RCC 7860 (cell line): ENCODE results near the gene DDX49.
A peak's percentile ranks its signal among the peaks of the same experiment; 100 is the strongest.
"Not testable (repeated sequence)": the region's sequence is repeated elsewhere in the genome, so short reads cannot be mapped to it uniquely, and the experiment has no call there.

ENCODE experiments used
- DNase-seq: peaks from one replicate; pipeline ENCODE4 v3.0.0-alpha.2; 2015; ENCODE audit warnings: low spot score
- FAIRE-seq: peaks from 2 replicates; lab custom pipeline; 2012; peaks lifted over from hg19 to GRCh38; lab: Jason Lieb, UNC

The DDX49 gene

DNA sequence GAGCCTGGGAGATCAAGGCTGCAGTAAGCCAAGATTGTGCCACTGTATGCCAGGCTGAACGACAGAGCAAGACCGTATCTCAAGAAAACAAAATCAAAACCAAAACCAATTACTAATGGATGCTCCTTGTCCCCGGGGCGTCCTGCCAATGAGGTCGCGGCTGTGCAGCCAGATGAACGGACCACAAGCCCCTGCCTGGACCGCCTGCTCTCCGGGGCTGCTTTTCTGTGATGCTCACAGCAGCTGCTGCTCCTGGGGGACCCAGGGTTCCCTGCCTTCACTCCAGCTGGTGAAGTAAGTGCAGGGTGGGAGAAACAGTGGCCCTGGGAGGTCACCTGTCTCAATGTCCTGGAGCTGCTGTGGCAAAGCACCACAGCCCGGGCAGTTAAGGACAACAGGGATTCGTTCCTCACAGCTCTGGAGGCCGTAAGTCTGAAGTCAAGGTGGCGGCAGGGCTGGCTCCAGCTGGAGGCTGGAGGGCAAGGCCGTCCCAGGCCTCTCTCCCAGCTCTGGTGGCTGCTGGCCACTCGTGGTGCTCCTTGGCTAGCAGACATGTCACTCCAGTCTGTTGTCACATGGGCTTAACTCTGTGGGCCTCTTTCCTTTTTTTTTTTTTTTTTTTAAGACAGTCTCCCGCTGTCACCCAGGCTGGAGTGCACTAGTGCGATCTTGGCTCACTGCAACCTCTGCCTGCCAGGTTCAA is 10.4 kb upstream of the DDX49 start:
- FAIRE-seq (no peak), DNase-seq (no peak)

DNA sequence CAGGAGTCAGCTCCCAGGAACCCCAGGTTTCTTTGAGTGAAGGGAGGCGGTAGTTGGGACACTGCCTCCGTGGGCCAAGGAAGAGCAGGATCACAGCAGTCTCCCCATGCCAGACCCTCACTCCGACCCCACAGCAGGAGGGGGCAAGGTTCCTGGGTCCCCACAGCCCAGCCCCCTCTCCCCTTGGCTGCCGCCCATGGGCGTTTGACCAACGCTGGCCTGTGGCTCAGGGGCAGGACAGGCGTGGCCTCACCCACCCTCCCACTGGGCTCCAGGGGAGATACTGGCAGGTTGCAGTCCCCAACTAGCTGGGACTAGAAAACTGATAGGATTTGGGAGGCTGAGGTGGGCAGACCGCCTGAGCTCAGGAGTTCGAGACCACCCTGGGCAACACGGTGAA is 9.5 kb upstream of the DDX49 start:
- DNase-seq (no peak), FAIRE-seq (no peak)

DNA sequence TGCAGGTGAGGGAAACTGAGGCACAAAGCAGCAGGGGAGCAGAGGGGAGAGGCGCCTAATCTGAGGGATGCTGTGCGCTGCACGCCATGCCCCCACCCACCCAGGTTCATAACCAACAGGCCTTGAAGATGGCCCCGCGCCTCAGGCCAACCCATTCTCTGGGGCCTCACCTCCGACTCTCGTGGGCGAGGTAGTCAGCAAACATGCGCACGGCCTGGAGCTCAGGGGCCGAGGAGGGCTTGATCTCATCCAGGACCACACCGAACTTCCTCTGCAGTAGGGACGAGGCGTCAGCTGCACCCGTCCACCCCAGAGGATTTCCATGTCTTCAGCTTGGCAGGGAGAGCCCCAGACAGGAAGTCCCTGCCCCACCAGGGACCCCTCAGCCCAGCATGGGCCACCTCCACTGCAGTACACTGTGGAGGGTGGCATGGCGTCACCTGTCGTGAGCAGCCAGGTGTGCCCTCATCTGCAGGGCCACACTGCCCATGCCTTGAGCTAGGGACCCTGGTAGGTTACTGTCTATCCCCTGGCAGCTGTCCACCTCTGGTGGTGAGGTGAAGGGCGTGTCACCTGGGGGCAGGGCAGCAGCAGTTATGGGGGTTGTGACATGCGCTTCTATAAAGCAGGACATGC is 8.6 kb upstream of the DDX49 start:
- DNase-seq (no peak), FAIRE-seq (no peak)

DNA sequence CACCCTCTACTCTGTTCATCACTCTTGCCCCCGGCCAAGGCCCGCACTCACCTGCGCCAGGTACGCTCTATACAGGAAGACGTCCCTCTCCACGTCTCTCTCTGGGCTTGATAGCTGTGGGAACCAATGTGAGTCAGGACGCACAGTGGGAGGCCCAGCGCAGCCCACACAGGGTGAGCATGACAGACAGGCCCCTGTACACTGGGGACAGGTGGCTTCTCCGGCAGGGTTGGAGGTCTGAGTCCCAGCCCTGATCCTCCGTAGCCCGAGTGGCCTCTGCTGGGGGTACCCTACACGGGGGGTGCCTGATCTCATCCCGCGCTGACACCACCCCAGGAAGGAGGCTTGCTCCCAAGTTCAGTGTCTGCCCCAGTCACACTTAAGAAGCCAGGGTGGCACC is 6.6 kb upstream of the DDX49 start:
- no peak for FAIRE-seq
- DNase-seq = no peak

DNA sequence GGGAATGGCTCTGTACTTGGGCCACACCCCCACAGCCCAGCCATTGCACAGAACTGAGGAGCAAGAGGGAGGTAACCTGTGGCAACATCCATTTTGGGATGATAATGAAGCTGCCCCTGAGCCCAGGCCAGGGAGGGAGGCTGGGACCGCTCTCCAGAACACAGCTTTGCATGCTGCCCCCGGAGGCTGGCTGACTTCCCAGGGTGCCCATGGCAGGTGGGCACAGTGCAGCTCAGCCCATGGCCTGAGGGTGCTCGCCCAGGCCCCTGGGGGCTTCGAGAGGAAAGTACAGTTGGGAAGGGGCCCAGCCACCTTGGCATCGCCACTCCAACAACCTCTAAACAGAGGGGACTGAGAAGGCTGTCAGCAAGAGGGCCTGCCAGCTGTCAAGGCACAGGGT is 6.0 kb upstream of the DDX49 start:
- DNase-seq (no peak), FAIRE-seq (no peak)

DNA sequence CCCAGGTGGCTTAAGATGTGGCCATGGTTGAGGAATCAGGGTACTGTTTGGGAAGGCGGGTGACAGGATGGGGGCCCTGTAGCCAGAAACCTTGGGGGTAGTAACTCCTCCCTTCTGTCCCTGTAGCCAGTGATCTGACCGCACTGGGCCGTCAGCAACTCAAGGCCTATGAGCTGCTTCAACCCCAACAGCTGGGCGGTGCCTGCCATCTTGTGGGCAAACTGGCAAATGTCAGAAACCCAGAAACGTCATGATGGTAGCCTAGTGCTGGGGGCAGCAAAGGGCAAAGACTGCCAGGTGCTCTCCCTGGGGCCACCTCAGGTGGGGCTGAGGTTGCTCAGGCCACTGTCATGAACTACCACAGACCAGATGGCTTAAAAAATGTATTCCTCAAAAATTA is 3.9 kb upstream of the DDX49 start:
- no peak for DNase-seq
- FAIRE-seq = no peak

DNA sequence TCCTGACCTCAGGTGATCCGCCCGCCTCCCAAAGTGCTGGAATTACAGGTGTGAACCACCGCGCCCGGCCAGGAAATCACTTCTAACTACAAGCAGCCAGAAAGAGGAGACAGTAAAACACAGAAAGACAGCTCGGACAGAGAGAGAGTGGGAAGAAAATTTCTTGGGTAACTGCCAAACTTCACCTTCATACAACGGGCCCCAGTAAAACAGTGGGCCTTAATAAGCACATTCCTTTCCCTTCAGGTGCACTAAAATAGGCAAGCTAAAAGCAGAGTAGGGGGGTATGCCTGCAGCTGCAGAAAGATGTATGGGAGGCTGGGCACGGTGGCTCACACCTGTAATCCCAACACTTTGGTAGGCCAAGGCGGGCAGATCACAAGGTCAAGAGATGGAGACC is 1.9 kb upstream of the DDX49 start:
- not testable (repeated sequence) for DNase-seq, FAIRE-seq

DNA sequence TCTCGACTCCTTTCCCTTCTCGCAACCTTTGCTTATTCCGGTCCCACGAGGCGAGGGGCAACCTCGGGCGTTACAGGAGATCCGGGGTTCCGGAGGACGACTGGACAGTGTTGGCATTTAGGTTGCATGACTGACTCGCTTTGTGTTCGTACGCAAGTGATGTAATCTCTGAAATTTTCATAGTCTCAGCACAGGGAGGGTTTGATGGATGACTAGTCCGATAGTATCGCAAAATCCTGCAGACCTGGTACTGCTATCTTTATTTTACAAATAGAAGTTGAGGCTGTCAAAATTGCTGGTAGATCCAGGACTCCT is 342 bp downstream of the DDX49 start:
- FAIRE-seq = no peak

DNA sequence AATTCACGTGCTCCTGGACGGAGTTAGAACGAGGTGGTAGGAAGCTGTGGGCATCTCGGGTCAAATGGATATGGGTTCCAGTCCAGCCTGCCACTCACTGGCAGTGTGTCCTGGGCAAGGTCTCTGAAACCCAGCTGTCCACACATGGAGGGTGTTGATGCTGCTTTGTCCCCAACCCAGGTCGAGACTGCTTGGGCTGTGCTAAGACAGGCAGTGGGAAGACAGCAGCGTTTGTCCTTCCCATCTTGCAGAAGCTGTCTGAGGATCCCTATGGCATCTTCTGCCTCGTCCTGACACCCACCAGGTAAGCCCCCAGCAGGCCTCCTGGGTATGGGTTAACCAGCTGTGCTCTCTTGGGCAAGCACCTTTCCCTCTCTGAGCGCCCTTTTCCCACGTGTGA is 885 bp downstream of the DDX49 start:
- DNase-seq (no peak), FAIRE-seq (no peak)

More for the DNA sequence above, 342 bp downstream of the DDX49 start:
- DNase-seq = no peak

DNA sequence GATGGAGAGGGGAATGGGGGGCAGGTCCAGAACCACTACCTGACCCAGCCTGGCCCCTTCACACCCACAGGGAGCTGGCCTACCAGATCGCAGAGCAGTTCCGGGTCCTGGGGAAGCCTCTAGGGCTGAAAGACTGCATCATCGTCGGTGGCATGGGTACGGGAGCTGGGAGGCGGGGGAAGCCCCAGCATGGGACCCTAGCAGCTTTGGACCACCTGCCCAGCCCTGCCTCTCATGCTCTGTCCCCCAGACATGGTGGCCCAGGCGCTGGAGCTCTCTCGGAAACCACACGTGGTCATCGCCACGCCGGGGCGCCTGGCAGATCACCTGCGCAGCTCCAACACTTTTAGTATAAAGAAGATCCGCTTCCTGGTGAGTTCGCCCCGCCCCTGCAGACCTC is 2.1 kb downstream of the DDX49 start:
- DNase-seq (no peak), FAIRE-seq (no peak)

DNA sequence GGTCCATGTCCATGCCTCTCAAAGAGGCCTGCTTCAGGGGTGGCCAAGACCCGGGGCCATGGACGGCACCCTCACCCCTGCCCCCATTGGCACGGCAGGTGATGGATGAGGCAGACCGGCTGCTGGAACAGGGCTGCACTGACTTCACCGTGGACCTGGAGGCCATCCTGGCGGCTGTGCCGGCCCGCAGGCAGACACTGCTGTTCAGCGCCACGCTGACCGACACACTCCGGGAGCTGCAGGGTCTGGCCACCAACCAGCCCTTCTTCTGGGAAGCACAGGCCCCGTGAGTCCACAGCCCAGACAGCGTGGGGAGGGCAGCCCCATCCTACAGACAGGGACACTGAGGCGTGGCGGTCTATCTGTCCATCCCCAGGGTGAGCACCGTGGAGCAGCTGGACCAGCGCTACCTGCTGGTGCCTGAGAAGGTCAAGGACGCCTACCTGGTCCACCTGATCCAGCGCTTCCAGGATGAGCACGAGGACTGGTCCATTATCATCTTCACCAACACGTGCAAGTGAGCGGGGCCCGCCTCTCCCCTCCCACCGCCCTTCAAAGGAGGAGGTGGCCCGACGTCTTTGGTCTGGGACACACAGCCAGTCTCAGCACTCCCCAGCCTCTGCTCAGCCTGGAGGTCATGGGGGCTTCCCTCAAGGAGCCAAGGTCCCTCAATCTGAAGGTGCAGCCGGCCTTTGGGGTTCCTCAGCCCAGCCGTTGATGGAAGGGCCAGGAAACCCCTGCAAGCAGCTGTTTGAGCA is 2.9 kb downstream of the DDX49 start:
- DNase-seq = no peak

DNA sequence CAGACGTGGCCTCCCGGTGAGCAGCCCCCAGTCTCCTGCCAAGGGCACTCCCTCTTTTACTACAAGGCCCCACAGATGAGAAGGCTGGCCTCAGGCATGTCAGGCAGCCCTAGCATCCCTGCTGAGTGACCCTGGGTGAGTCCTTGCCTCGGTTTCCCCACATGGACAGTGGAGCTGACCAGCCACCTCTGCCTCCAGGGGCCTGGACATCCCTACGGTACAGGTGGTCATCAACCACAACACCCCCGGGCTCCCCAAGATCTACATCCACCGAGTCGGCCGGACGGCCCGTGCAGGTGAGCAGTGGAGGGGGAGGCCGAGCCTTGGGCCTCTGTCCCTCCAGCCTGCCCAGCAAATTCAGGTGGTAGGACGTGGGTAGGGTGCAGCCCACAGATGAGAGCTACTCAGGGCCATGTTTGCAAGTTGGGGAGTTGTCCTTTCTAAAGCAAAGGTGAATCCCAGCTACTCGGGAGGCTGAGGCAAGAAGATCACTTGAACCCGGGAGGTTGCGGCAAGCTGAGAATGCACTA is 5.2 kb downstream of the DDX49 start:
- DNase-seq (no peak), FAIRE-seq (no peak)

More for the DNA sequence above, 2.9 kb downstream of the DDX49 start:
- FAIRE-seq = no peak

DNA sequence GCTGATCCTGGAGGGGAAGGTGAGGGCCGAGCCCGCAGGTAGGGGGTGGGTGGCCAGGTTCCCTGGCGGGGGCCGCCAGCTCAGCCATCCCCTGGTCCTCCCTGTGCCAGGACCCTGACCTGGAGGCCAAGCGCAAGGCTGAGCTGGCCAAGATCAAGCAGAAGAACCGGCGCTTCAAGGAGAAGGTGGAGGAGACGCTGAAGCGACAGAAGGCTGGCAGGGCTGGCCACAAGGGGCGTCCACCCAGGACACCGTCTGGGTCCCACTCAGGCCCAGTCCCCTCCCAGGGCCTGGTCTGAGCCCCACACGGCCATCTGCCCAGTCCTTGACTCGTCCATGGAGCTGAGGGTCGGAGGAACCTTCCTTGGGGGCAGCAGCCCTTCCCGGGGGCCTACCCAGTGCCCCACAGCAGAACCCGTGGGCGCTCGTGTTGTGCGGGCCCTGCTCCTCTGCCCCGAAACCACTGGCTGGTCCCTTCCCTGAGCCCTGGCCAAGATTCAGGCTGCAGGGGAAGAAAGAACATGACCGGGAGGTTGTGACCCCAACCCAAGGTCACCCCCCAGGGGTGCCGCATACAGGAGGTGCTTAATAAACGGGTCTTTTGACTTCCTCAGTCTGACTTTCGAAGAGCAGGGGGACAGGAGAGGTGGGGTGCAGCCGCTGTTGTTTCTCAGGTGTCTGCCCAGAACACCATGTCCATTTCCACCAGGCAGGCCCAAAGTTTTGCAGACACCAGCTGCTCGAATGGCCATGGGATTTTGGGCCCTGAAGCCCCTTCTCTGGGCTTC is 8.7 kb downstream of the DDX49 start:
- no peak for FAIRE-seq
- no peak for DNase-seq

DNA sequence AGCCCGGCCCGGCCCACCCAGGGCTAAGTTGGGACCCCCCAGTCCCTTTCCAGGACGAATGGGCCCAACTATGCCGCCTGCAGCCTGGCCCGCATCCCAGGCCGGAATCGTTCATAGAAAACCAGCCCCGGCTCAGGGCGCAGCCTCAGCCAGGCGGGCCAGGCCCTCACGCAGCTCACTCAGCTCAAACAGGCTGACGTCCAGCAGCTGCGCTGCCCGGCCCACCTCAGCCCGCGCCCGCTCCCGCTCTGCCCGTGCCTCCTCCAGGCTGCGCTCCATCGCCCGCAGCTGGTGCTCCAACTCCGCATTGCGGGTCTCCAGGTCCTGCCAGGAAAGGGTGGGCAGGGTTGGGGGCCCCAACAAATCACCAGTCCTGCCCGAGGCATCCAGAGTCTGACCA is 9.8 kb downstream of the DDX49 start:
- FAIRE-seq (no peak), DNase-seq (no peak)

DNA sequence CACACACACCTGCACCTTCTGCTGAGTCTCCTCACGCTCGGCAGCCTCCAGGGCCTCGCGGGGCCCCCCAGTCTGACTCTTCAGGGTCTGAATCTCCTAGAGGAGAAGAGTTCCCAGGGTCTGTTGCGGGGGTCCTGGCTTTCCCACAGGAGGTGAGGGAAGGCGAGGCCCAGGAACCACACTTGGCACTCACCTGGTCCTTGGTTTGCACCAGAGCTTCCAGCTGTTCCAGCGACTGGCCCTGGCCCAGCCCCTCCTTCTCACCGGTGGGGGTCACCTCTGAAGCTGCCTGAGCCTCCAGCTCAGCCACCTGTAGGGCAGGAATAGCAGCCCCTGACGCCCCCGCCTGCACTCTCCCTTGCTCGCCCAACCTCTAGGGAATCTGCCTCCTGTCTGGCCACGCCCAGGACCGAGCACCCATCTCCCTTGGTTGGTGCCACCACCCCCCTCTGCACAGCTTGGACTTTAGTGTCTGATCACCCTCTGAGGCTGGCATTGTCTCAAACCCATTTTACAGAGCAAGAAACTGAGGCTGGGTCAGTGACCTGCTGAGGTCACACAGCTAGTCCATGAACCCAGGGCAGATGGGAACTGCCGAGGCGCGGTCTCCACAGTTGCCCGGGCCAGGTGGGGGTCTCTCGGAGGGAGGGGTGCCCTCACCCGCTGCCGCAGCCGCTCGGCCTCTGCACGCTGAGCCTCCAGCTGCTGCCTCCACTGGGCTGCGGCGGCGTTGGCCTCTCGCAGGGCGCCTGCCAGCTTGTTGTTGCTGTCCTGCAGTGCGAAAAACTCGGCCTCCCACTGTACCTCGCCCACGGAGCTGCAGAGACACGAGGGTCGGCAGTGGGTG is 12.0 kb downstream of the DDX49 start:
- FAIRE-seq = no peak
- no peak for DNase-seq

DNA sequence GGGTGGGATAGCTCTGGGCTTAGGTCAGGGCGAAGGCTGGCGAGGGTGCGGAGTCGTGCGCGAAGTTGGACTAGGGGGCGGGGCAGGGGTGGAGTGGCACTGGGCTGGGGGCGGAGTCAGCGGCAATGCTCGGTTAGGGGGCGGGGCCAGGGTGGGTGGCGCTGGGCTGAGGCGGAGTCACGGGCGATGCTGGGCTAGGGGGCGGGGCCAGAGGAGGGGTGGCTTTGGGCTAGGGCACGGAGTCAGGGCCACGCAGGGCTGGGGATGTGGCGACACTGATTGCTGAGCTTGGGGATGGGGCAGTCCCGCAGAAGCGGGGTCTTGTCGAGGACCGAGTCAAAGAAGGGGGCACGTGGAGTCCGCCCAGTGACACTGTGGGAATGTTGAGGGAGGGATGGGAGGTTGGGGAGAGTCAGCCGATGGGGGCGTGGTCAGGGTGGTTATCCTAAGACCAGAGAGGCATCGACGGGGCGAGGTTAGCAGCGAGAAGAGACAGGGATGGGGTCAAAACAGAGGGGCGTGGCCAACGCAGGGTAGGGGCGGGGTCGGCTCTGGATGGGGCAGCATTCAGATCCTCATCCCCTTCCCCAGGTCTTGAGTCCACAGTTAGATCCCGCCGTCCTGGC is 12.8 kb downstream of the DDX49 start:
- no peak for DNase-seq
- no peak for FAIRE-seq

DNA sequence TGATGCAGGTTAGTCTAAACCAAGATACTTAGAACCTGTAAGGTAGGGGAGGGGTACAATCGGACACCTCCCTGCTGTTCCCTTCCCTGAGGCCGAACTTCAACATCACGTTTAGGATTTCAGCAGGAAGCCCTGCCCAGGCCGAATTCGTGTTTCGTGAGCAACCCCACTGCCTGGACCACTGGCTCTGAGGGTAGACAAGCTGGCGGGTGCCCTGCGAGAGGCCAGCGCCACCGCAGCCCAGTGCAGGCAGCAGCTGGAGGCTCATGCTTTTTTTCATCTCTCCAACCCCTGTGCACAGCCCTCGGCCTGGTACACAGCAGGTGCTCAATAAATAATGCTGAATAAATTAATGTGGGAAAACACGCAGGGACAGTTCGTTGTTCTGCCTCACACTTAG is 13.8 kb downstream of the DDX49 start:
- FAIRE-seq = no peak
- DNase-seq = no peak

DNA sequence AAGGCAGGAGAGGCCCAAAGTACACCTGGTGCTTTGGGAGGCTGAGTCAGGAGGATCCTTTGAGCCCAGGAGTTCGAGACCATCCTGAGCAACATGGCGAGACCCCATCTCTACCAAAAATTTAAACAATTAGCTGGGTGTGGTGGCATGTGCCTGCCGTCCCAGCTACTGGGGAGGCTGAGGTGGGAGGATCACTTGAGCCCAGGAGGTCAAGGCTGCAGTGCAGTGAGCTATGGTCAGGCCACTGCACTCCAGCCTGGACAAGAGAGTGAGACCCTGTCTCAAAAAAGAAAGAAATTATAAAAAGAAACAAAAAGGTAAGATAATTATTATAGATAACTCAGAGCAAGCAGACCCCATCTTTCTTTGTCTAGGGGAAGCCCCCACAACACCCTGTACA is 19.6 kb downstream of the DDX49 start:
- no peak for FAIRE-seq

DNA sequence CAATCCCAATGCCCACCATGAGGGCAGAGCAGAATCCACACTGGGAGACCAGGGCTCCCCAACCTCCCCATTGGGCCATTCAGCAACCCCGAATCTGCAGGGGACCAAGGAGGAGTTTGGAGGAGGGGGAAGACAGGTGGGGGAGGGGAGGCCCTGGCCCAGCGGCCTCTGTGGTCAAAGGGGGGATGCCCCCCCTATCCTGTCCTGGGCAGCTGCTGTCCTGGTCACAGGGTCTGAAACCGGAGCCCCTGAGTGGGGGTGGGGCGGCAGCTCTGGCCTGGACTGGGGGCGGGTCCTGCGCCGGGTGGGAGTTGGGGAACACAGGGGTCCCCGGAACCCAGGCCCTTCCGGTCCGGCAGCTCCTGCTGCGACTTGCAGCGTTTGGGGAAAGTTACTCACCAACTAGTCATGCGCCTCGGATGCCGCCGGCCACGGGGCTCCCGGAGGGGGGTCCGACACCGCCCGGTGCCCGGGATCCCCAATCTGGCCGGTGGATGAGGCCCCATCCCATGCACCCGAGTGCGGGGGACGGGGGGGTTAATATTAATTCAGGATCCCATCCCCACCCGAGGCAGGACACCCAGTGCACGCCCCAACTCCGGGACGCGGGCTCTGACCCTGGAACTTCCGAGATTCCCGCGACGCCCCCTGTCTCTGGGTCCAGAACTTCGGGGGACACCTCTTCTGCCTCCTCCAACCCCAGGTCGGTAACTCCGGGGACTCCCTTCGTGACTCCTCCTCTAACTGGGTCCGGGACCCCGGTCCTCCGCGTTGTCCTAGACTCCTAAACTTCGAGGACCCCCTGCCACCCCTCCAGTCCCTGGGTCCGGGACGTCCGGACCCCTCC is 20.6 kb downstream of the DDX49 start:
- FAIRE-seq (no peak), DNase-seq (peak; percentile 12)

More for the DNA sequence above, 19.6 kb downstream of the DDX49 start:
- DNase-seq = no peak
